ENCODE data around the gene B4GALT4.

B4GALT4 gene

DNA sequence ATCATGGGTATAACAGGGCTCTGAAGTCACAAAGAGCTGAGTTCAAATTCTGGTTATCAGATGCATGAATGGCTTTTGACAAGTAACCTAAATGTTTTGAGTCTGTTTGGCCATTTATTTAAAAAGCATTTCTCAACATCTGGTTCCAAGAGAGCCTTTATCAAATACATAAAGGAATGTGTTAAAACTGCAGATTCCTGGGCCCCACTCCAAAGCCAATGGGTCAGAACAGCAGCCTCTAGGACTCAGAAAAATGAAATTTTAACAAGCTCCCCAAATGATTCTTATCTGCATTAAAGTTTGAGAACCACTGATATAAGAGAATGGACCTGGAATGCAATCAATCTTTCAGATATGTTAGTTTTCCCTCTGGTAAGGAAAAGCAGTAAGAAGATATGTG lies 3.4 kb downstream of the B4GALT4 start:
- no peak for DNase-seq (ENCODE audit: low read depth in 2 of 2)

DNA sequence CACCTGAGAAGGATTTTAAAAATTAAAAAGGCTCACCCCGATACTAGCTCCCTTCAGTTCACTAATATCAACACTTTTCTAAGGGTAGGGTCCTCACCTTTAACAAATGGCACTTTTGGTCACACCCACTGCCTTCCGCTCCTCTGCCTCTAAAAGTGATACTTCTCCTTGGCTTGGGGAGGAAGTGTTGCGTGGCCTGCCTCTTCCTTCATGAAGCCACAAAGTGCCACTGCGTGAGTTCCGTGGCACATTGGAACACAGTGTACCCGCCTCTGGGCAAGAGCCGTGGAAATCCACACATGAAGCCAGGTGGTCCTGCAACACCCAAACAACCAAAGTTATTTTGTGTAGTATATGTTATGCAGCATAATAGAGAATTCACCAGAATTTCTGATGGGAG lies 3.9 kb downstream of the B4GALT4 start:
- no peak for DNase-seq (ENCODE audit: low read depth in 2 of 2)

DNA sequence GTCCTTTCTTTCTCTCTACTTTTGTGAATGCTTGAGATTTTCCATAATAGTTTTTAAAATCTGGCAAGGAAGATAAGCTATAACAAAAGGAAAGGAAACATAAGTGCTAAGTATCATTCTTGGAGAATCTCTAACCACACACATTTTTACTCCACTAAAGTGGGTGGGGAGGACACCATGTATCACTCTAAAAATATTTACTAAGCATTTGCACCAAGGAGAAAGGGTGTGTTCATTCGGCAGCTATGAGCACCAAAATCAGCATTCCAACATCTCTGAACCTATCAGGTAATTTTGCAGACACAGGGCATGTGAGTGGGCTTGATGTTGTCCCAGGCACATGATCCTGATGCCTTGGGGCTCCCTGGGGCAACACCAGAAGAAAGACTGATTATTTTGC lies 5.5 kb downstream of the B4GALT4 start:
- no peak for DNase-seq (ENCODE audit: low read depth in 2 of 2)

GRCh38 chr3:119234610-119235009 lies 6.1 kb downstream of the B4GALT4 start:
- no peak for DNase-seq (ENCODE audit: low read depth in 2 of 2)

DNA sequence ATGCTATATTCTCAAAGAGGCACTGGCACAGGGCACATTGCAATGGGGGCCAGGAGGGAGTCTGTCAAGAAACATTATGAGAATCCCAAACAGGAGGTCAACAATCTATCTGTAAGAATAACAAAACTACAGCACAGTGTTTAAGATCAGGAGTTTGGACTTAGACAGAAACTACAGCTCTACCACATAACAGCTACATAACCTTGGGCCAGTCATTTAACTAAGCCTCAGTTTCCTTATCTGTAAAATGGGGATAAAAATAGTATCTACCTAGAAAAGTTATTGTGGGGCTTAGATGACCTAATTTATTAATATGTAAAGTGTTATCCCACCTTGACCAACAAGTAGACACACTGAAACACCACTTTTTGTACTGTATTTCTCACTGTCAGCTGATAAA lies 9.9 kb downstream of the B4GALT4 start:
- DNase-seq (ENCODE audit: low read depth in 2 of 2) = no peak

GRCh38 chr3:119230071-119230470 lies 10.6 kb downstream of the B4GALT4 start:
- no peak for DNase-seq (ENCODE audit: low read depth in 2 of 2)

- DNase-seq (ENCODE audit: low read depth in 2 of 2) = no peak
Measured at GRCh38 chr3:119229190-119229589, 11.5 kb downstream of the B4GALT4 start.

DNA sequence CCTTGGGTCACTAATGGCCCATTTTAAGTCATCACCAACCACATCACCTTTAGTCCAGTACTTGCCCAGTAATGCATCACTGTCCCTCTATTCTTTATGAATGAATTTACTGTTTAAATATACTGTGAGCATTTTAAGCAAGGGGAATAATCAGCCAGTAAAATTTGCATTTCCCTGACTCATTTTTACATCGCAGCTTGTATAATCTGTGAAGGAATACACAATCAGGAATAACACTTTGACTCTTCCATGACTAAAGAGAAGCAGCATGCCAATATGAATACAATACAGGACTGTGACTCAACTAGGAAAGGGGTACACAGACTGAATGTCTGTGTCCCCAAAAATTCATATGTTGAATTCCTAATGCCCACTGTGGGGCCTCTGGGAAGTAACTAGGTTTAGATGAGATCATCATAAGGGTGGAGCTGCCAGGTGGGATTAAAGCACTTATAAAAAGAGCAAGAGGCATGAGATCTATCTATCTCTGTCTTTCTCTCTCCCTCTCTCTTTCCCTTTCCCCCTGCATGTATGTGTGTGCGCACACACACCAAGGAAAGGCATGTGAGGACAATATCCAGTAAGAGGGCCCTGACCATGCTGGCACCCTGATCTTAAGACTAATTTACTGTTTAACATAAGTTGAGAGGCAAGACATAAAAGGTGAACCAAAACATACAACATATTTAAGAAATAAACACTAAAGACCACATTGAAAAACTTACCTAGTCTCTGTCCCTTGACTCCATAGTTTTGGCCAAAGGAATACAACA lies 12.1 kb downstream of the B4GALT4 start:
- DNase-seq (ENCODE audit: low read depth in 2 of 2) = no peak

- DNase-seq (ENCODE audit: low read depth in 2 of 2) = no peak
Measured at GRCh38 chr3:119227070-119227850, 13.4 kb downstream of the B4GALT4 start.

DNA sequence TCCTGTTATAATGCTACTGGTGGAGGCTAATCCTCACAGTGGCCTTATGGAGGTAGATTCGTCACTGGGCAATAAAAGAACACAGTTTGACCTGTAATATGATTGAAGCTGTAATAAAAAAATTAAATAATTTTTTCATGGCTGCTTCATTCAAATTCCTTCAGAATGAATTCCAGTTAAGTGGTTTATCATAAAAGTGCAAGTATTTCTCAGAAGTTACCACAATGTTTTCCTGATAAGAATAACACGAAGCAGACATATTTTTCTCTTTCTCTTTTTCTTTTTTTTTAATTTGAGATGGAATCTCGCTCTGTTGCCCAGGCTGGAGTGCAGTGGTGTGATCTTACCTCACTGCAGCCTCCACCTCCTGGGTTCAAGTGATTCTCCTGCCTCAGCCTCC lies 15.6 kb downstream of the B4GALT4 start:
- DNase-seq (ENCODE audit: low read depth in 2 of 2) = no peak

GRCh38 chr3:119223511-119223910 lies 17.2 kb downstream of the B4GALT4 start:
- no peak for DNase-seq (ENCODE audit: low read depth in 2 of 2)

DNA sequence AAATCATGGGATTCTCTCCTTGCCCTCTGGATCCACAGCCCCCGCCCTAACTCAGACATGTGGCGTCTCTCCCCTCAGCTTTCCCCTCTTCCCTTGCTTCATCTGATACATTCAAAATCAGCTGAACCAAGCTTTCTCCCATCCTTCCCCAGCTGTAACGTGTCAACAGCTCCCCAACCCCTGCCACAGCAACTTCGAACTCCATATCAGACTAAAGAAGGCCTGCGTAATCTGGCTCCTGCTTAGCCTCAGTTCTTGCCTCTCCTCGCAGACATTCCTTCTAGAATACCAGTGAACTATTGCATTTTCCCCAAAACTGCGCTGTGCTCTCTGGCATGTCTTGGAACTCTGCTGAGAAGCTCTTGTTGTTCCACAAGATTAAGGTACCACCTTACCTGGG lies 18.3 kb downstream of the B4GALT4 start:
- DNase-seq (ENCODE audit: low read depth in 2 of 2) = no peak

DNA sequence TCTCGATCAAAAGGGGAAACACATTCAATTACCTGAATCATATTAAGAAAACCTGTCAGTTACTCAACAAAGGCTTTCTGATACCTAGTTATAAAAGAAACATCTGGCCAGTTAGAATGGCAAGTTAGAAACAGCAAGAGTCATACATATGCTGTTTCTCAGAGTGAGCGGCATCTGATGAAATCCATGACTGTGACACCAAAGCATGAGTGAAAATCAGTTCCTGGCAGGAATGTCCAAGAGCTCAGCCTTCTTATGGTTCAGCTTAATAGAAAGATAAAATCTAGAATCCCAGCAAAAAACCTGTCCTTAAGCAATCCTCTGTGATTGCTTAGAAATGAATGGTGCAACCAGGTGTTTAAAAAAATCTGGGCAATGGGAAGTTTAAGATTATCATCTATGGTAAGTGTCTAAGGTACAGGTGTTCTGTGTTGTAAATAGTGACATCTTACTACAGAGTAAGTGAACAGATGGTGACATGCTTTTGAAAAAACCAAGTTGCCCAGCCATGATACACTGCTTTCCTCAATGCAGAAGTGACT lies 18.8 kb downstream of the B4GALT4 start:
- DNase-seq (ENCODE audit: low read depth in 2 of 2) = no peak

- no peak for DNase-seq (ENCODE audit: low read depth in 2 of 2)
Measured at GRCh38 chr3:119220970-119221667, 19.6 kb downstream of the B4GALT4 start.

GRCh38 chr3:119220198-119220597 lies 20.5 kb downstream of the B4GALT4 start:
- no peak for DNase-seq (ENCODE audit: low read depth in 2 of 2)

DNA sequence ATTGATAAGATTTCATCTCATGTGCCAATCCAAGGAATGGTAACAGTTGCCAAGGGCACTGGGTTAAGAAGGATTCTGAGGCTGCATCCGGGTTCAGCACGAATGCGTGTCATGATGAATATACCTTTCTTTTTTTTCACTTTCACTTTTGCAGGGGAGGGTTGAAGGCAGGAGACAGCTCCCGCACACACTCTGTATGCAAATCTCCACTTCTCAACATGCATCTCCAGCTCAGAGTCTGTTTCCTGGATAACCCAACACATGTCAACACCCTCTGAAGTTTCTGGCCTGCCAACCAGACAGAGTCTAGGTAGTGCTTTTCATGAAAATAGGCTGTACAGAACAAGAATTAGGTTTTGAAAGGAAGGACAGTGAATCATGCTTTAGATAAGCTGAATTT lies 21.6 kb downstream of the B4GALT4 start:
- DNase-seq (ENCODE audit: low read depth in 2 of 2) = no peak

GRCh38 chr3:119211803-119212202 lies 28.9 kb downstream of the B4GALT4 start:
- no peak for DNase-seq (ENCODE audit: low read depth in 2 of 2)

DNA sequence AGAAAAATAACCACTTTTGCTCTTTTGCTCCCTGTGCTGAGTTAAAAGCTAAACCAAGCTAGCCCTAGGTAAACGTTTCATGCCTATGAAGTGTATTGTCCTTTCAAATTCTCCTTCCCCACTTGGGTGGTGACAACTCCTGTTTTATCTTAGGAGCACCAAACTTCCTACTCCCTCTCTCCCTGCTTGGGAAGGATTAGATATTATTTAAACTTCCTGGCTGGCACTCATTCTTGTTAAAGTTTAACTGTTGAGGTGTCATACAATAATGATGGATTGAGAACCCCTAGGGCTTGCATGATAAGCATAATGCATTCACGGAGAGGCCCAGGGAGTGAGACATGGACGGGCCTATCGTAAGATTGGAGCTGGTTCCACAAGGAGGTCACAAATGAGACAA lies 29.5 kb downstream of the B4GALT4 start:
- no peak for DNase-seq (ENCODE audit: low read depth in 2 of 2)

DNA sequence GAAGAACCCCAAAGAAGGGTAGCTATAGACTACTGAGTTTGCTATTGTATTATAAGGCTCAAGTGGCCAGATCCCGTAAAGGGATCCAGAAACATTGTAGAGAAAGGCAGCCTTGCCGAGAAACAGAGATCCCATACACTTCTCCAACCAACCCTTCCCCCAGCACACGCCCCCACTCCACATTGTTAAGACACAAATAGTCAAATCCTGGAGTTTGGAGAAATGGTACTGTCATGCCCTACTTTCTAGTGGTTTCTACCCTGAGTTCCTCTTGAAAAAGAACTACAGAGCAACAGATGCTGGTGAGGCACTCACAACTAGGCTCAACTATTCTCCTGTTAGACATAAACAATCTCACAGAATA lies 33.2 kb downstream of the B4GALT4 start:
- no peak for DNase-seq (ENCODE audit: low read depth in 2 of 2)

GRCh38 chr3:119206611-119207511 lies 33.8 kb downstream of the B4GALT4 start:
- DNase-seq (ENCODE audit: low read depth in 2 of 2) = no peak

GRCh38 chr3:119205685-119206084 lies 35.0 kb downstream of the B4GALT4 start:
- no peak for DNase-seq (ENCODE audit: low read depth in 2 of 2)
